ENCODE measurements around the gene SNTG2.

The SNTG2 gene

GRCh38 chr2:1300284-1300683, 349.6 kb downstream of the SNTG2 start:
- DNase-seq: no peak

DNA sequence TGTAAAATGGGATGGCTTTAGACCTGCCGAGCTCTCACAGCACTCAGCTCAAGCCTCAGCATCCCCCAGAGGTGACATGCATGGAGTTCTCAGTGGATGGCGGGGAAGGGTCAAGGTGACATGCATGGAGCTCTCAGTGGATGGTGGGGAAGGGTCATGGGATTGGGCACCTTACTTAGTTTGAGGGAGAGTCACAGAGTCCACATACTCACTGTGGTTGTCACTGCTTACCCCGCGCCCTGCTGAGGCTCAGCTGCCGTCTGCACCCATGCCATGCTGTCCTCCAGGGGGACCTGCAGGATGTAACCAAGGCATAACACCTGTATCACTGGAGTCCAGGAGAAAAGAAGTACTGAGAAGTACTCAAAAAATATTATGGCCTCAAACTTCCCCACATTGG, 350.4 kb downstream of the SNTG2 start:
- DNase-seq: no peak

- DNase-seq: no peak
Observed at GRCh38 chr2:1305342-1306013, 354.8 kb downstream of the SNTG2 start.

DNA sequence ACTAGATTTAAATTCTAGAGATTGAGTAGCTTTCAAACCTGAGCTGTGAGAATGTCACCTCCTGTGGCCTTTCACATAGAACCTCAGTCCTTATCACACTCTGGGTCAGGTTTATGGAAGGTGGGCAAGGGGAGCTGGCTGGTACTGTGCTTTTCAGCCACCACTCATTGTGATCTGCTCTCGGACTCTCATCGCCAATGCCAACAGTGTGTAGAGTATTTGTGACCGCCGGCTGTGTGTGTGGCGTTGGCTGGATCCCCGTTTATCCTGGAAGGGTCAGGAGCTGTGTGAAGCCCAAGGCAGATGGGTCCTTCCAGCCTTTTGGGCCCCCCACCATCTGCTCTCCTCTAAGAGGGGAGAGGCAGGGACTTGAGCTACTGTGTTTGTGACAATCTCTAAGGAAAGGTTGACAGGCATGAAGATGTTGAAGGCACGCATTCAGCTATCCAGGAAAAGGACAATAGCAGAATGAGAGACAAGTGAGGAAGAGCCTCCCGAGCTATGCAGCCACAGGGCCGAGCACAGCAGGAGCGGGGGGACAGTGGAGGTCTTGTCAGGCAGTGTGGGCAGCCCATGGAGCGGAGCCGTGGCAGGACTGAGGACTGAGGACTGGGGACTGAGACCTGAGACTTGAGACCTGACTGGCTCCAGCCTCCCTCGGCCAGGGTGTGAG, 355.5 kb downstream of the SNTG2 start:
- no peak for DNase-seq

DNA sequence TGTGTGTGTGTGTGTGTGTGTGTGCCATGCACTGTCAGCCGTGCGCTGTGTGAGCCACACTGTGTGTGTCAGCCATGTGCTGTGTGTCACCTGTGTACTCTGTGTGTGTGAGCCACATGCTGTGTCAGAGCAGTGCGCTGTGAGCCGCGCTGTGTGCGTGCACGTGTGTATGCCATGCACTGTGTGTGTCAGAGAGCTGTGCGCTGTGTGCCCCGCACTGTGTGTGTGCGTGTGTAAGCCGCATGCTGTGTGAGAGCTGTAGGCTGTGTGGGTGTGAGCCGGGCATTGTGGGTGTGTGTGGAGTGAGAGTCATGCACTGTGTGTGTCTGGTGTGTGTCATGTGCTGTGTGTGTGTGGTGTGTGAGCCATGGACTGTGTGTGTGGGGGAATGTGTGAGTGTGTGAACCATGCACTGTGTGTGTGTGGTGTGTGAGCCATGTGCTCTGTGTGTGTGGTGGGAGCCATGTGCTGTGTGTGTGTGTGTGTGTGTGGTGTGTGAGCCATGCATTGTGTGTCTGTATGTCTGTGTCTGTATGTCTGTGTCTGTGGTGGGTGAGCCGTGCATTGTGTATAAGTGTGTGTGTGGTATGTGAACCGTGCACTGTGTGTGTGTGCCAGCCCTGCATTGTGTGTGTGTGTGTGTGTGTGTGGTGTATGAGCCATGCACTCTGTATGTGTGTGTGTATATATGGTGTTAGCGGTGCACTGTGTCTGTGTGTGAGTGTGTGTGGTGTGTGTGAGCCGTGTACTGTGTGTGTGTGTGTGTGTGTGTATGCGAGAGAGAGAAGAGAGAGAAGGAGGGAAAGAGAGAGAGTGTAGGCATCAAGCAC, 356.3 kb downstream of the SNTG2 start:
- no peak for DNase-seq

GRCh38 chr2:1307670-1308069, 357.0 kb downstream of the SNTG2 start:
- no peak for DNase-seq

- DNase-seq: no peak
Observed at GRCh38 chr2:1308678-1309077, 358.0 kb downstream of the SNTG2 start.

DNA sequence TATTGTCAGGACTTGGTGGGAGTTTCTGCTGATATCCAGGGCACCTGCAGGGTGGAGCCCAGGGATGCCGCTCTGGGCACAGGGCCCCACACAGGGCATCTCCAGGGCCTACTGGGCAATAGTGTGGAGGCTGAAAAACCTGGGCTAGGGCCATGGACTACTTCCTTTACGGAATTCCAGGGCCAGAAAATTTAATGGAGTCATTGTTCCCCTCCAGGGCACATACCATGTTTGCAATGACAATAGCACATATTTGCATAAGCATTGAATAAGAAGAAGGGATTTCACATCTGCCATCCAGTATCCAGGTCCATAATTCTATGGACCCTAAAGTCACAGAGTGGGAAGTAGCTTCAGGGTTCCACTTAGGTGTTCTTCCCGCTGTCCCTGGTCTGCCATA, 358.9 kb downstream of the SNTG2 start:
- no peak for DNase-seq

DNA sequence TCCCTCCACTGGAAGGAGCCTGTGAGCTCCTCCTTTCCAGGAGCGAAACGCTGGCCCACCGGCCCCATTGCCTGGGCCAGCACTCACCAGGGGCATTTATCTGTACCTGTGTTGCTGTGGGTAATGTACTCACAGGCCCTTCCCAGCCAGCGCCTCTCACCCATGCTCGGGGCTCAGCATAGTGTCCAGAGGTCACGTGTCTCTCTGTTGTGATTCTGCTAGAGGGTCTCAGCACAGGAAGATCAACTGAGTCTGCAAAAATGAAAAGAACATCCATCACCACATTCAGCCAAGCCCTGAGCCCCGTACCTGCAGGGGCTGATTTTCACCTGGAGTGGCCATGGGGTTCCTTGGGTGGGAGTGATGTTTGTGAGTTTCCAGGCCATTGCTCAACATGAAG, 359.6 kb downstream of the SNTG2 start:
- DNase-seq: no peak

- no peak for DNase-seq
Observed at GRCh38 chr2:1310866-1311265, 360.2 kb downstream of the SNTG2 start.

GRCh38 chr2:1313240-1313924, 362.7 kb downstream of the SNTG2 start:
- DNase-seq: no peak

GRCh38 chr2:1314254-1314653, 363.6 kb downstream of the SNTG2 start:
- no peak for DNase-seq

DNA sequence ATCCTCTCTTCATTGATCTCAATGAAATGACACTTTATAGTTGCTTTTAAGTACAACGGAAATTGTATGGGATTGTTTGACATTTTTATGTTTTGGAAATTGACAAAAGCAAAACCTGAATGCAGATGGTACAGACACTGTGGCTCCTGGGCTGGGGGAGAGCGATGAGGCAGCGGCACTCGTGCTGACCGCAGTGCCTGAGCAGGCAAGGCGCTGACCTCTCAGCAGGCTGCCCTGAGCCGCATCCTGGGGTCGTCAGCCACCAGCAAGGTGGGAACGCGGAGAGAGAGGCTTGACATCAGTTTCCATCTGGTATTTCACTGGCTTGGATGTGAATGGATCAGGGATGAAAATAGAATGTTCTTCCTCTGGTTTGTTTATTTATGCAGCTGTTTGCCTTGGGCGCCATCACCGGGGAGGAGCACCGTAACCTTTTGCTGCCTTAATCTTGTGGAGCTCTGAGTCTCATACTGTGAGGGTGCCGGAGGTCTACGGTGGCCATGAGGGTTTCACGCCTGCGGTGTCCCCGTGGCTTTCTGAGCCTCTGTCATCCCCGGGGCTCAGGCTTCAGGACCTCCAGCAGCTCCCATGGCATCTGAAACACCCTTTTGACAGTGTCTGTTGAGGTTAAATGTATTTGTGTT, 367.8 kb downstream of the SNTG2 start:
- DNase-seq: no peak

- DNase-seq: no peak
Observed at GRCh38 chr2:1319393-1319792, 368.7 kb downstream of the SNTG2 start.

DNA sequence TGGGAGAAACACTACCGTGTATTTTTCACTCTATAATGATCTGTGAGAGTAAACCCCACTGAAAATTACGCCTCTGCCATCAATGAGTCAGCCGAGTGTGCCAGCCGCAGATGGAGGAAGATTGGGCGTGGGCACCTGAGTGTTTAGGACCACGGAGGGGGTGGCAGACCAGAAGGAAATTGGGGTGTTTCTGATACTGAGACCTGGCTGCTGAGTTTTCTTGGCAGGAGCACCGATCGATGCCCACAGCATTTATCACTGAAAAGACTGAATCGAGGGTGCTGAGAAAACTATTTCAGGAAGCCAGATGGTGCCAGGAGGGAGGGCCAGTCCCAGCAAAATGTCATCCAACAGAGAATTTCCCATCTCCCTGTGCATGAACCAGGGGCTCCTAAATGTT, 370.7 kb downstream of the SNTG2 start:
- DNase-seq: no peak

GRCh38 chr2:1324884-1325283, 374.2 kb downstream of the SNTG2 start:
- no peak for DNase-seq

GRCh38 chr2:1328684-1329083, 378.0 kb downstream of the SNTG2 start:
- DNase-seq: no peak

DNA sequence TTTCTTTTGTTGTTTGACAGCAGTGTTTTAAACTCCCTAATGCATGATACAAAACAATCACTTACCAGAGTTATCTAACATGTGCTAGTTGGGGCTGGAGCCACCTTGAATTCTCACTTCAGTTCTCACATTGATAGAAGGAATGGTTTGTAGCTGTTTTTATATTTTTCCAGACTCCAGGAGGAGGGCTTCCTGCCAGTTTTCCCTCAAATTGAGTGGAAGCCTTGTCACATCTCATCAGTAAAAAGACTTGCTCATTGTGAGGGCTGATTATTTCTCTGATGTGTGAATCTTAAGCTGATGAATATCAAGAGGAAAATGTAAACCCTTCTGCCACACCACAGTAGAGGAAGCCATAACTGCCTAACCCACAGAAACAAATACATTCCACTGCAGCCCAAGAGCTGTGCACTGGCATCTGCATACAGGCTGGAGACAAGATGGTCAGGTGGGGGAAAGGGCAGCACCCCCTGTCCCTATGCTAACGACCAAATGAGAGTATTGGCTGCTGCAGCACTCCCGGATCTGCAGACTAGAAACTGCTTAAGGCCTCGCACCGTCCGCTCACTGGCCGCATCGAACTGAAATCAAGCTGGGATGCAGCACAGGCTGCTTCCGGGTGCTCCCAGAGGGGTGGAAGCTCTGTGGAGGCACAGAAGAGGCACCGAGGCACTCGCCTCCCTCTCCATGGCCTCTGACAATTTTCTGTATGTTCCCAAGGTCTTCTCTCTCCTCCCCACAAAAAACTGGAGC, 388.9 kb downstream of the SNTG2 start:
- DNase-seq: no peak

GRCh38 chr2:1340141-1340512, 389.5 kb downstream of the SNTG2 start:
- DNase-seq: no peak

GRCh38 chr2:1341404-1342120, 390.9 kb downstream of the SNTG2 start:
- DNase-seq: no peak

GRCh38 chr2:1348789-1349188, 398.1 kb downstream of the SNTG2 start:
- DNase-seq: no peak

- DNase-seq: no peak
Observed at GRCh38 chr2:1350111-1350510, 399.5 kb downstream of the SNTG2 start.

Data from NCI-H510A treated with DMSO at 0.1 percent for 48 hours (cell line).